Measurements from ENCODE around the gene CITED1. TPM values are rescaled to one million over a fixed set of nuclear protein-coding genes. Genes with fewer than 3 reads are reported as not detected.

The CITED1 gene
- under 1 TPM in 1 of 4 donors, not detected in 3; 0.74 TPM for total RNA-seq
- 0.36 TPM for polyA plus RNA-seq
- long read RNA-seq, donor 1, result 0 reads
- long read RNA-seq, donor 2, result 0 reads
- long read RNA-seq, donor 3, result 0 reads
- long read RNA-seq, donor 4, result 0 reads

- Histone ChIP-seq H3K4me1 (ENCODE audit: control insufficient read depth, insufficient read depth, low read length) (peaks cover 2% of the 10 kb centered on the region), H3K27me3 (ENCODE audit: control insufficient read depth, insufficient read depth) (no peaks in the 10 kb centered on the region), H3K27ac (ENCODE audit: low read length) (no peak within 1 kb of the TSS), H3K9me3 (ENCODE audit: control insufficient read depth, low read length) (no peaks in the 10 kb centered on the region), H3K4me3 (ENCODE audit: low read length) (peak within 1 kb of the TSS; percentile 80)
- WGBS, result under 1% methylated on average over 68 of the region's 68 CpGs
- intact Hi-C loops (cut with DNase I), result loop anchor here in 1 of 4 donors (10.0 kb wide), 1 partner anchor 239 kb away; no protein-coding TSS in a partner anchor
- DNase-seq, result peak in 1 of 3 donors; percentile 63
- ATAC-seq, result peak in 1 of 2 donors; percentile 24
These were observed at the start of gene CITED1 for GRCh38 chrX:72305286-72306084. Gene CITED1 (minus strand): TSS chrX:72305914. CDS start chrX:72302869, 3,045 bp downstream.

GRCh38 chrX:72352786-72353185, 47.1 kb upstream of the CITED1 start:
- intact Hi-C loops (cut with DNase I), result no loop called here
- H3K4me3 ChIP-seq (ENCODE audit: low read length), result no peak overlapping the region
- DNase-seq (no peak), ATAC-seq (no peak)
- peaks cover 1% of the 10 kb centered on the region for H3K4me1 ChIP-seq (ENCODE audit: control insufficient read depth, insufficient read depth, low read length)
- WGBS, result 79% methylated on average over 3 of the region's 3 CpGs
- H3K27me3 ChIP-seq (ENCODE audit: control insufficient read depth, insufficient read depth), result no peaks in the 10 kb centered on the region
- H3K27ac ChIP-seq (ENCODE audit: low read length), result no peak overlapping the region
- H3K9me3 ChIP-seq (ENCODE audit: control insufficient read depth, low read length), result no peaks in the 10 kb centered on the region

GRCh38 chrX:72351606-72352334, 46.1 kb upstream of the CITED1 start:
- Histone ChIP-seq H3K4me3 (ENCODE audit: low read length) (no peak overlapping the region), H3K27ac (ENCODE audit: low read length) (no peak overlapping the region), H3K27me3 (ENCODE audit: control insufficient read depth, insufficient read depth) (no peaks in the 10 kb centered on the region), H3K9me3 (ENCODE audit: control insufficient read depth, low read length) (no peaks in the 10 kb centered on the region), H3K4me1 (ENCODE audit: control insufficient read depth, insufficient read depth, low read length) (peaks cover 1% of the 10 kb centered on the region)
- 68% methylated on average over 8 of the region's 8 CpGs for WGBS
- intact Hi-C loops (cut with DNase I), result no loop called here
- peak in 1 of 3 donors; percentile 53 for DNase-seq
- peak in 1 of 2 donors; percentile 54 for ATAC-seq

GRCh38 chrX:72349190-72349589, 43.5 kb upstream of the CITED1 start:
- ATAC-seq, result no peak
- no peaks in the 10 kb centered on the region for H3K27me3 ChIP-seq (ENCODE audit: control insufficient read depth, insufficient read depth)
- no peak overlapping the region for H3K27ac ChIP-seq (ENCODE audit: low read length)
- DNase-seq, result no peak
- intact Hi-C loops (cut with DNase I), result no loop called here
- H3K4me1 ChIP-seq (ENCODE audit: control insufficient read depth, insufficient read depth, low read length), result peaks cover 1% of the 10 kb centered on the region
- WGBS, result 78% methylated on average over 3 of the region's 3 CpGs
- no peaks in the 10 kb centered on the region for H3K9me3 ChIP-seq (ENCODE audit: control insufficient read depth, low read length)
- no peak overlapping the region for H3K4me3 ChIP-seq (ENCODE audit: low read length)

GRCh38 chrX:72348247-72348979, 42.7 kb upstream of the CITED1 start:
- intact Hi-C loops (cut with DNase I), result no loop called here

GRCh38 chrX:72347366-72347765, 41.7 kb upstream of the CITED1 start:
- DNase-seq, result peak in 1 of 3 donors; percentile 41
- no peaks in the 10 kb centered on the region for H3K27me3 ChIP-seq (ENCODE audit: control insufficient read depth, insufficient read depth)
- no peaks in the 10 kb centered on the region for H3K9me3 ChIP-seq (ENCODE audit: control insufficient read depth, low read length)
- no peak overlapping the region for H3K4me3 ChIP-seq (ENCODE audit: low read length)
- no peak overlapping the region for H3K27ac ChIP-seq (ENCODE audit: low read length)
- 40% methylated on average over 2 of the region's 2 CpGs for WGBS
- ATAC-seq, result peak; percentile 41 to 84
- intact Hi-C loops (cut with DNase I), result no loop called here
- H3K4me1 ChIP-seq (ENCODE audit: control insufficient read depth, insufficient read depth, low read length), result peaks cover 1% of the 10 kb centered on the region

More at GRCh38 chrX:72348247-72348979, 42.7 kb upstream of the CITED1 start:
- 98% methylated on average over 5 of the region's 5 CpGs for WGBS
- peaks cover 1% of the 10 kb centered on the region for H3K4me1 ChIP-seq (ENCODE audit: control insufficient read depth, insufficient read depth, low read length)
- H3K4me3 ChIP-seq (ENCODE audit: low read length), result no peak overlapping the region
- DNase-seq (no peak), ATAC-seq (no peak)
- H3K27me3 ChIP-seq (ENCODE audit: control insufficient read depth, insufficient read depth), result no peaks in the 10 kb centered on the region
- no peaks in the 10 kb centered on the region for H3K9me3 ChIP-seq (ENCODE audit: control insufficient read depth, low read length)
- H3K27ac ChIP-seq (ENCODE audit: low read length), result no peak overlapping the region

- no peak overlapping the region for H3K4me3 ChIP-seq (ENCODE audit: low read length)
- H3K9me3 ChIP-seq (ENCODE audit: control insufficient read depth, low read length), result no peaks in the 10 kb centered on the region
- intact Hi-C loops (cut with DNase I), result no loop called here
- H3K4me1 ChIP-seq (ENCODE audit: control insufficient read depth, insufficient read depth, low read length), result no peaks in the 10 kb centered on the region
- 84% methylated on average over 6 of the region's 6 CpGs for WGBS
- no peaks in the 10 kb centered on the region for H3K27me3 ChIP-seq (ENCODE audit: control insufficient read depth, insufficient read depth)
- no peak overlapping the region for H3K27ac ChIP-seq (ENCODE audit: low read length)
- ATAC-seq, result no peak
- DNase-seq, result no peak
These were observed 40.7 kb upstream of the CITED1 start for GRCh38 chrX:72346302-72346949.

- H3K9me3 ChIP-seq (ENCODE audit: control insufficient read depth, low read length), result no peaks in the 10 kb centered on the region
- 88% methylated on average over 2 of the region's 2 CpGs for WGBS
- DNase-seq, result no peak
- H3K4me3 ChIP-seq (ENCODE audit: low read length), result no peak overlapping the region
- intact Hi-C loops (cut with DNase I), result no loop called here
- ATAC-seq, result no peak
- no peaks in the 10 kb centered on the region for H3K27me3 ChIP-seq (ENCODE audit: control insufficient read depth, insufficient read depth)
- H3K4me1 ChIP-seq (ENCODE audit: control insufficient read depth, insufficient read depth, low read length), result no peaks in the 10 kb centered on the region
- H3K27ac ChIP-seq (ENCODE audit: low read length), result no peak overlapping the region
These were observed 34.9 kb upstream of the CITED1 start for GRCh38 chrX:72340626-72341025.

GRCh38 chrX:72340041-72340440, 34.3 kb upstream of the CITED1 start:
- H3K27me3 ChIP-seq (ENCODE audit: control insufficient read depth, insufficient read depth), result no peaks in the 10 kb centered on the region
- H3K9me3 ChIP-seq (ENCODE audit: control insufficient read depth, low read length), result no peaks in the 10 kb centered on the region
- intact Hi-C loops (cut with DNase I), result no loop called here
- H3K4me3 ChIP-seq (ENCODE audit: low read length), result no peak overlapping the region
- 83% methylated on average over 7 of the region's 7 CpGs for WGBS
- H3K27ac ChIP-seq (ENCODE audit: low read length), result no peak overlapping the region
- H3K4me1 ChIP-seq (ENCODE audit: control insufficient read depth, insufficient read depth, low read length), result no peaks in the 10 kb centered on the region
- ATAC-seq (no peak), DNase-seq (no peak)

GRCh38 chrX:72330131-72330530, 24.4 kb upstream of the CITED1 start:
- H3K9me3 ChIP-seq (ENCODE audit: control insufficient read depth, low read length), result no peaks in the 10 kb centered on the region

More at GRCh38 chrX:72330131-72330530, 24.4 kb upstream of the CITED1 start:
- H3K4me1 ChIP-seq (ENCODE audit: control insufficient read depth, insufficient read depth, low read length), result no peaks in the 10 kb centered on the region
- 94% methylated on average over 3 of the region's 3 CpGs for WGBS
- H3K4me3 ChIP-seq (ENCODE audit: low read length), result no peak overlapping the region
- H3K27ac ChIP-seq (ENCODE audit: low read length), result no peak overlapping the region
- intact Hi-C loops (cut with DNase I), result no loop called here
- H3K27me3 ChIP-seq (ENCODE audit: control insufficient read depth, insufficient read depth), result no peaks in the 10 kb centered on the region
- ATAC-seq (no peak), DNase-seq (no peak)
